Spinal cord (tissue), 10 donors: Measurements from ENCODE around the gene IRF1. TPM values are rescaled to one million over a fixed set of nuclear protein-coding genes. Genes with fewer than 3 reads are reported as not detected.

Experiments used
- DNase-seq, 6 donors: peaks; one replicate each; pipeline versions ENCODE4 v3.0.0 to v3.0.0-alpha.2; 2013 to 2015; ENCODE audit warnings: low spot score in 6 of 6, low read depth in 4 of 6
- H3K27ac ChIP-seq: one replicate; pipeline ENCODE4 v1.5.1; 2013; ENCODE audit warnings: low read depth, low read length, control low read depth
- H3K27me3 ChIP-seq: one replicate; pipeline ENCODE4 v1.6.1; 2013; ENCODE audit warnings: low read length; ENCODE audit not compliant: control insufficient read depth, insufficient read depth
- H3K36me3 ChIP-seq: one replicate; pipeline ENCODE4 v1.6.1; 2013; ENCODE audit warnings: low read length; ENCODE audit not compliant: control insufficient read depth, insufficient read depth
- H3K4me1 ChIP-seq: one replicate; pipeline ENCODE4 v1.6.1; 2013; ENCODE audit warnings: low read length; ENCODE audit not compliant: control insufficient read depth, insufficient read depth
- H3K4me3 ChIP-seq: one replicate; pipeline ENCODE4 v1.5.1; 2013; ENCODE audit warnings: low read depth, low read length, control low read depth
- H3K9me3 ChIP-seq: one replicate; pipeline ENCODE4 v1.6.1; 2013; ENCODE audit warnings: low read length; ENCODE audit not compliant: control insufficient read depth, insufficient read depth
- WGBS: methylation state at CpG from one replicate; pipeline ENCODE4 v1.1.5; 2013; ENCODE audit warnings: missing lambda C conversion rate; ENCODE audit not compliant: insufficient coverage; 5-methylcytosine and 5-hydroxymethylcytosine counted together
- polyA plus RNA-seq, 2 donors: library from polyadenylated mRNA; unstranded; fragments of 120-200 nt; gene quantifications; one replicate each; pipeline ENCODE4 v1.2.1, GENCODE V29; 2013; ENCODE audit not compliant: insufficient read length in 2 of 2
- total RNA-seq, 2 donors: library from RNA; depleted of rRNA in 1 of 2; stranded (reverse); fragments of 120-200 nt in 1 of 2; fragments of >200 nt in 1 of 2; gene quantifications; one replicate each; pipeline versions ENCODE4 v1.2.3 to v1.2.4, GENCODE V29; 2013 to 2014
- donor health status: healthy.

The IRF1 gene
- total and polyA plus RNA-seq, 4 donors, result 5.8 to 8.5 (median 7.4) TPM

DNA sequence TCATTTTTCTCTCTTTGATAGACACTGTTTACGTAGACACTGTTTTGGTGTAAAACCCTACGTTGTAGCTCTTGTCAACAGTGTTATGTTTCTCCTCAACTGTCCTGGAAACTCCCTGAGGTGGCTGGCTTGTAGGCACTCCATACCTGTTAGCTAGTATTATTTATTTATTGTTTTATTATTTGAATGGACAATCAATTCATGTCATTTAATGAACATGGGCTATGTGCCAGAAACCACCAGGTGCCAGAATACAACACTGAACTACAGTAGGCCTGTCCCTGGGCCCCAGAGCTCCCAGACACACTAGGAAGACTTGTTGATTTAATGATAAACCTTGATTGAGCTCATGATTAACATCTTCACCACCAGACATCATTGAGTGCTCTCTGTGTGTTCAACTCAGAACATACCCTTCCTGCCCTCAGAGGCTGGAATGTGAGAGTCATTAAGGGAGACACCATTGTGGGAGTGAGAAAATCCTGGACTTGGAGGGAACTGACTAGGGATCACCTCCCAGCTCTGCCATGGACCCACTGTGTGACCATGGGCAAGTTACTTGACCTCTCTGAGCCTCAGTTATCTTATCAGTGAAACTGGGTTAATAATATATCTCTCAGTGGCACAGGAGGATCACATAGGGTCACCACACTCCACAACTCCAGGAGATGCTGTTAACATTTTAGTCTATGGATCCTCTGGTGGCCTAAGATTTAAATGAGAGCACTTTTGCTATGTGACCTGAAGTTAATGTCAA is 19.2 kb downstream of the IRF1 start:
- no peak for DNase-seq
- Histone ChIP-seq H3K27me3 (no peaks in the 10 kb centered on the region), H3K4me1 (peaks cover 7% of the 10 kb centered on the region)

DNA sequence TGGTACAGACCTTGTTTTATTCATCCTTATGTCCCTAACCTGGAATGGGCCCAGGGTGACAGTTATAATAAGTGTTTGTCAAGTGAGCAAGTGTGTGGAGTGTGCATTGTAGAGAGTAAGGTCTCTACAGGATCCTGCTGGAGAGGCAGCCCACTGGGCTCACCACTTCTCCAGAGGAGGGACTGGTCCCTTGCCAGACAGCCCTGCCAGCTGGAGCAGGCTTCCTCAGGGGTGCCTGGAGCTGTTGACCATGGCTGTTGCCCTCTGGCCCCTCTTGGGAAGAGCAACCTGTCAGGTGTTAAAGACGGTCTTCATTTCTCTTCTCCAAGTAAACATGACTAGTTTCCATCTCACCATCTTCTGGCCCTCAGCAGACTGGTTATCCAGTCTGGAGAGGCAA is 20.0 kb downstream of the IRF1 start:
- WGBS, result 100% methylated on average over 1 of the region's 1 CpG
- DNase-seq, result no peak

More for the DNA sequence above, 19.2 kb downstream of the IRF1 start:
- WGBS, result 100% methylated on average over 1 of the region's 2 CpGs
- no peak overlapping the region for H3K4me3 ChIP-seq
- H3K36me3 ChIP-seq, result peaks cover 8% of the 10 kb centered on the region
- H3K9me3 ChIP-seq, result no peaks in the 10 kb centered on the region
- no peak overlapping the region for H3K27ac ChIP-seq

DNA sequence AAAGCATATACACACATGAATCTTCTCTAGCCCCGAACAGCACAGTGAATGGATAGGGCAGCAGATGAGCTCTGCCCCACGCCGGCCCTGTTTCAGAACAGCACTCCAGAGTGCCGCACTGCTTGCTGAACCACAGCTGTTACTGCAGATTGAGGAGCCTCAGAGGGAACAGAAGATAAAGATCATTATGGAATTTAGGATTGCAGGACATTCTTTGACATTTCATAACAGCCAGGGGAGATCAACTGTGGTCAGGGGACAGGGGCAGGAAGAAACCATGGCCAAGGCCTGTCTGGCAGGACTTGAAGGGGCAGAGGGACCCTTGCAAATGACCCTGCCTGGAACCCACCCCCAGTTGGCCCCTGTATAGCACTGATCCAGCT is 20.6 kb downstream of the IRF1 start:
- H3K4me3 ChIP-seq, result no peak overlapping the region
- no peaks in the 10 kb centered on the region for H3K9me3 ChIP-seq
- DNase-seq, result no peak
- no peaks in the 10 kb centered on the region for H3K27me3 ChIP-seq
- H3K27ac ChIP-seq, result no peak overlapping the region
- H3K36me3 ChIP-seq, result peaks cover 4% of the 10 kb centered on the region
- peaks cover 12% of the 10 kb centered on the region for H3K4me1 ChIP-seq
- WGBS, result 50% methylated on average over 3 of the region's 4 CpGs

More for the DNA sequence above, 20.0 kb downstream of the IRF1 start:
- Histone ChIP-seq H3K4me1 (peaks cover 9% of the 10 kb centered on the region), H3K27ac (no peak overlapping the region), H3K4me3 (no peak overlapping the region), H3K9me3 (no peaks in the 10 kb centered on the region), H3K27me3 (no peaks in the 10 kb centered on the region), H3K36me3 (peaks cover 8% of the 10 kb centered on the region)

DNA sequence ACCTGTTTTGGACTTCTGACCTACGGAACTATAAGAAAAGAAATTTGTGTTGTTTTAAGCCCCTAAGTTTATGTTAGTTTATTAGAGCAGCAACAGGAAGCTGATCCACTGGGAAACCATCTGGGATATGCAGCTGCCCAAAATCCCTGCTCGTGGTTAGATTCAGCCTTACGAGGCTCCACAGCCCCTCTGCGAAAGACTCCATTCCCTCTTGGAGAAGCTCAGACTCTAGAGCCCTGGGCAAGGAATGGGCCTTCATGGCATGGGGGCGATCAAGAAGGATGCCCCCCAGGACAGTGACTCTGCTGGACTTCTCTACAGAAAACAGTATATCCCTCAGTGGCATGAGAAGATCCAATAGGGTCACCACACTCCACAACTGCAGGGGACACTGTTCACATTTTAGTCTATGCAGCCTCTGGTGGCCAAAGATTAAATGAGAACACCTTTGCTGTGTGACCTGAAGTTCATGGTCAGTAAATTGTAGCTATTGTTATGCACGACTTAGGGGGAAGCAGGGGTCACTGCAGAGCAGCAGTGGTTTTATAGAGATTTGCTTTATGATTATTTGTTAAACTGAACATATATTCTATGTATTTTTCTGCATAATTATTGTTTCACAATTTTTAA is 21.1 kb downstream of the IRF1 start:
- 94% methylated on average over 5 of the region's 6 CpGs for WGBS
- no peak overlapping the region for H3K27ac ChIP-seq
- peaks cover 4% of the 10 kb centered on the region for H3K36me3 ChIP-seq
- H3K4me3 ChIP-seq, result no peak overlapping the region
- H3K9me3 ChIP-seq, result no peaks in the 10 kb centered on the region
- H3K27me3 ChIP-seq, result no peaks in the 10 kb centered on the region
- H3K4me1 ChIP-seq, result peaks cover 17% of the 10 kb centered on the region
- DNase-seq, result no peak

DNA sequence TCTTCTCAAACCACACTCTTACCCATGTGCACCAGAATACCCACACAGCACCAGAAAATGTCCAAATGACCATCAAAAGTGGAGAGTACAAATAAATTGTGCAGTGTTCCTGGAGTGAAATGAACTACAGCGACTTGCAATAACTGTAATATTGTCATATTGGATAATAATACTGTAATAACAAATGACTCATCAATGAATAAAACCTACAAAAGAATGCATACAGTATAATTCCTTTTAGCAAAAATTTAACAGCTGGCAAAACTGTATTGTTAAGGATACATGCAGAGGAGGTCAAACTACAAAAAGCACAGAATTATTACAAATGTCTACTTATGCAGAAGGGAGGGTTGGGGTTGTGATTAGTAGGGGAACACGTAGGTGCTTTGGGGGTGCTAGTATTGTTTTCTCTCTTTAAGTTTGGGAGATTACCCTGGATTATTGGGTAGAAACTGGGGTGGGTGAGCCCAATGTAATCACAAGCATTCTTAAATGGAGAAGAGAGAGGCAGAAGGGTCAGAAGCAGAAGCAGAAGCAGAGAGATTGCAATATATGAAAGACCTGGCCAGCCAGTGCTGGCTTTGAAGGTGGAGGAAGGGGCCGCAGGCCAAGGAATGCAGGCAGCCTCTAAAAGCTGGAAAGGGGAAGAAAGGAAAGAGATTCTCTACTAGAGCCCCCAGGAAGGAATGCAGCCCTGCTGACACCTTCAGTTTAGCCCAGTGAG is 21.8 kb downstream of the IRF1 start:
- DNase-seq, result no peak
- Histone ChIP-seq H3K4me1 (peaks cover 24% of the 10 kb centered on the region), H3K9me3 (no peaks in the 10 kb centered on the region), H3K4me3 (no peak overlapping the region), H3K27ac (no peak overlapping the region), H3K27me3 (no peaks in the 10 kb centered on the region), H3K36me3 (peaks cover 4% of the 10 kb centered on the region)
- WGBS, result 85% methylated on average over 2 of the region's 3 CpGs

DNA sequence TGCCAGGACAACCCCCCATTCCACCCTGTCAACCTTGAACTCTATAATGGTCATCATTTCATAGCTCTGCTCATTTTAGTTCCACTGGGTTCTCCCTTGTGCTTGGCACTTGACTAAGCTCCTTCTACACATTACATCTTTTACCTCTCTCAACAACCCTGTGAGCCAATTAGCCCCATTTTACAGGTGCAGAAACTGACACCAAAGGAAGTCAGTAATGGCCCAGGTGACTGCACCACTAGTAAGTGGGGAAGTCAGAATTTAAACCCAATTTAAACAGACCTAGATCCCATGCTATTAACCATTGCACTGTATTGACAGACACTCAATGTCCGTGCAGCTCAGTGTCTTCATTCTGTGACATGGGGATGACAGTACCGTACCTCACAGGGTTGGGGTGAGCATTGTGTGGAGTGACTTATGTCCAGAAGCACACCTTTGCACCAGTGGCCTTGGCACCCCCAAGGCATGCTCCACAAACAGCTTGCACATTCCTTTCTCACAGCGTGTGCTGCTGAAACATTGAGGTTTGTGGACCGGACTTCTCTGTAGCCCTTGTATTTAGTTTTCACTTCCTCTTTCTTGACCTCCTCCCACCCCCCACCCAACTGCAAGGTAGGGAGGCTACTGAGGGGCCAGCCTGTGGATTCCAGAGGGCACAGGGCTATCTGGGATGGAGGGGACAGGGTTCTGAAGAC is 23.1 kb downstream of the IRF1 start:
- no peak for DNase-seq
- Histone ChIP-seq H3K4me1 (peaks cover 35% of the 10 kb centered on the region), H3K27ac (no peak overlapping the region), H3K27me3 (no peaks in the 10 kb centered on the region), H3K36me3 (peaks cover 4% of the 10 kb centered on the region), H3K9me3 (no peaks in the 10 kb centered on the region), H3K4me3 (no peak overlapping the region)
- WGBS, result 40% methylated on average over 1 of the region's 4 CpGs

DNA sequence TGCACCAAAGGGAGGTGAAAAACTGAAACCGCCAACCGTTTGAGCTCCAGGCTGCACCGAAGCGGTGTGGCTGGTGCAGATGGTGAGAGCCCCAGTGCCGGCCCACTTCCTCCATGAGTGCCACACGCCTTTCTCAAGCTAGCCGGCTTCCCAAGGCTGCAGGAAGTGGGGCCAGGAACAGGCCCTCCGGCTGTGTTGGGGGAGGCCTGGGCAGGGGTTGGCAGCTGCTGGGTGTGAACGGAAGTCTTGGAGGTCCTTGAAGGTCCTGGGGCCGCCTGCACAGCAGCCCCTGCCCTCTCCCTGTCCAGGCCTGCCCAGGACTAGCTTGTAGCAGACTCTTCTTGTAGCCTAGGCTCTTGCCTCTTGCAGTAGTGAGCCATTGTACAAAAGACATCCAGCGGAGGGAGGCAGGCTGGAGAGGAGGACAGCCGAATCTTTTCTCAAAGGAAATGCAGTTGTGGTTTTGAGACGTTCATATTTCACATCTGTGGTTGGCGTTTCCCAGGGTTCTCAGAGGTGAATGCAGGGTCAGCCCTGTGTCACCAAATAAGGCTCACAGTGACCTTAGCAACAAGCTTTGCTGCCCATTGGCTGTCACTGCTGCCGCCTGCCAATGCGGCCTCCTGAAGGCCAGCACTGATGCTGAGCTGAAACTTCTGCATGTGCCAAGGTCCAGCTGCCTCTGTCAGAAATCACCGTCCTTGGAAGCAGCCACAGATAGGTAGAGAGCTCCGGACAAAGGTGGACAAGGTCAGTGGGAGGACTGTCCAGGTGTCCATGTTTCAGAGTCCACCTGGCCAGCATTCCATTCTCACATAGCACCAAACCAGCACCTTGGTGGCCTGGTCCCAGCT is 23.9 kb downstream of the IRF1 start:
- 76% methylated on average over 18 of the region's 18 CpGs for WGBS
- Histone ChIP-seq H3K4me3 (no peak overlapping the region), H3K9me3 (no peaks in the 10 kb centered on the region), H3K4me1 (peaks cover 35% of the 10 kb centered on the region), H3K36me3 (peaks cover 4% of the 10 kb centered on the region), H3K27me3 (no peaks in the 10 kb centered on the region), H3K27ac (no peak overlapping the region)
- no peak for DNase-seq

DNA sequence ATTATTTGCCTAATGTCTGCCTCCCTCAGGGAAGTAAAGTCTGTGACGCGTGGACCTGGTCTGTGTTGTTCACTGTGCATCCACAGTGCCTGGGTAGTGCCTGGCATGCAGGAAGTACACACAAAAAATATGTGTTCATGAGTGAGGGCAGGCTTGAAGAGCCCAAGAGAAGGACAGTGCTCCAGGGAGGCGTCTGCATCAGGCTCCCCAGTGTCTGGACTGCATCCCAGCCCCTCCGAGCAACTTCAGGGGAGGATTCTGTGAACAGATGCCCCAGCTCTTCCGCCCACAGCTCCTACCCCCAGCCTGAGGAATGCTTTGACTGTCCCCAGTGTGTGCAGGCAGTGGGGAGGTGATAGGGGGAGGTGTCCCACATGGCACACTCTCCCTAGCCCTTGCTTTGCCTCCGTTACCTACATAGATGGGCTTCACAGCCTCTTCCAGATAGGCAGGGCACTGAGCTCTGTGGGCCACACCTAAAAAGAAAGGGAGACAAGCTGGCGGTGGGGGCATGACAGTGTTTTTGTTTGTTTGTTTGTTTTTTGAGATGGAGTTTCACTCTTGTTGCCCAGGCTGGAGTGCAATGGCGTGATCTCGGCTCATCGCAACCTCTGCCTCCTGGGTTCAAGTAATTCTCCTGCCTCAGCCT is 25.4 kb downstream of the IRF1 start:
- Histone ChIP-seq H3K36me3 (peaks cover 4% of the 10 kb centered on the region), H3K9me3 (no peaks in the 10 kb centered on the region), H3K4me3 (no peak overlapping the region), H3K4me1 (peaks cover 35% of the 10 kb centered on the region), H3K27me3 (no peaks in the 10 kb centered on the region), H3K27ac (no peak overlapping the region)
- DNase-seq, result no peak
- WGBS, result 67% methylated on average over 2 of the region's 10 CpGs
